Measurements from ENCODE around the gene PRAC2. TPM values are rescaled to one million over a fixed set of nuclear protein-coding genes. Genes with fewer than 3 reads are reported as not detected.

The PRAC2 gene

Small RNAs within 50 kb of the gene (small RNA-seq; reads per million reads assigned to genes)
- not detected for gene AC091179.2 (ENCODE audit: insufficient read depth)
- not detected for gene COX6B1P2 (ENCODE audit: insufficient read depth)
- gene MIR3185 (ENCODE audit: insufficient read depth): not detected
- gene RF02132 (ENCODE audit: insufficient read depth): not detected
- not detected for gene RF02133 (ENCODE audit: insufficient read depth)
- not detected for gene RN7SL125P (ENCODE audit: insufficient read depth)
